Measurements from ENCODE around the gene DAD1.
"Not testable (repeated sequence)": the region's sequence is repeated elsewhere in the genome, so short reads cannot be mapped to it uniquely, and the experiment has no call there.

DAD1 gene

DNA sequence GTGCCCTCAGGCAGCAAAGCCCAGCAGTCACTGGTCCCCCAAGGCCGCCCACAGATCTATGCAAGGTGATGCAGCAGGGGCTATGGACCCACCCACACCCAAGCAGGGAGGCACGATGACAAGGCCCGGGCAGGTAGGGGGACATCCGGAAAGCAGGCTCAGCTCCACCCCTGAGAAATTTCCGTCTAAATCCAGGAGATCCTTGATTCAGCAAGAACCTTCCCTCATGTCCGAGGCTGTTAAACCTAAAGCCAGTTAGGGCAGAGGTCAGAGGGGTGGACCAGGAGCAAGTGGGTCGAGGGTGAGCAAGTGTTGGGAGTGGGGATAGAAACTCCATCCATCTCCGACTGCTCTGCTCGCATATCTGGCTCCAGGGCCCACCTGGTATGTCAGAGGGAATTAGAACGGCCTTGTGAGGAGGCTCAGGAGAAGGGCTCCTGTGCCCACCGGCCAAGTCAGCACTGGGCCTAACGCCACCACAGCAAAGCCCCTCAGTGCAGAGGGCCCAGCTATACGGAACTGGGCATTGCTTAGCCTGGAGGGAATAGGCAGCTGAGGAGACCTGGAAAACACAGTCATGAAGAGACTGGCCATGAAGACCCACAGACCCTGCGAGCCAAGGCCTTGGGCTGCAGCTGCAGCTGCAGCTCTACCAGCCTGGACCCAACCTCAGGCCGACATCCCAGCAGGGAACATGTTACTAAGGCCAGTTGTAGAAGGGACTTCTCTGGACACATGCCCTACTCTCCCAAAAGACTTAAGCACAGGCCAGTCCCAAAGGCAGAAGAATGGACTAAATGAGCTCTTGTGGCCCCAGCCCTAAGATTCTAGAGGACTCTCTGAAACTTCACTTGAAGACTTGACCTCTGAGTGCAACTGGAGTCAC lies 34.3 kb downstream of the DAD1 start:
- DNase-seq (ENCODE audit: low read depth), result no peak
- no peak overlapping the region for H3K4me3 ChIP-seq (ENCODE audit: low read depth, low read length)
- TF ChIP-seq, protein P1, sequence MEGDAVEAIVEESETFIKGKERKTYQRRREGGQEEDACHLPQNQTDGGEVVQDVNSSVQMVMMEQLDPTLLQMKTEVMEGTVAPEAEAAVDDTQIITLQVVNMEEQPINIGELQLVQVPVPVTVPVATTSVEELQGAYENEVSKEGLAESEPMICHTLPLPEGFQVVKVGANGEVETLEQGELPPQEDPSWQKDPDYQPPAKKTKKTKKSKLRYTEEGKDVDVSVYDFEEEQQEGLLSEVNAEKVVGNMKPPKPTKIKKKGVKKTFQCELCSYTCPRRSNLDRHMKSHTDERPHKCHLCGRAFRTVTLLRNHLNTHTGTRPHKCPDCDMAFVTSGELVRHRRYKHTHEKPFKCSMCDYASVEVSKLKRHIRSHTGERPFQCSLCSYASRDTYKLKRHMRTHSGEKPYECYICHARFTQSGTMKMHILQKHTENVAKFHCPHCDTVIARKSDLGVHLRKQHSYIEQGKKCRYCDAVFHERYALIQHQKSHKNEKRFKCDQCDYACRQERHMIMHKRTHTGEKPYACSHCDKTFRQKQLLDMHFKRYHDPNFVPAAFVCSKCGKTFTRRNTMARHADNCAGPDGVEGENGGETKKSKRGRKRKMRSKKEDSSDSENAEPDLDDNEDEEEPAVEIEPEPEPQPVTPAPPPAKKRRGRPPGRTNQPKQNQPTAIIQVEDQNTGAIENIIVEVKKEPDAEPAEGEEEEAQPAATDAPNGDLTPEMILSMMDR (IDR thresholded peaks at IDR 0.05; ENCODE audit: low read depth, low read length, missing control alignments), result no peak

DNA sequence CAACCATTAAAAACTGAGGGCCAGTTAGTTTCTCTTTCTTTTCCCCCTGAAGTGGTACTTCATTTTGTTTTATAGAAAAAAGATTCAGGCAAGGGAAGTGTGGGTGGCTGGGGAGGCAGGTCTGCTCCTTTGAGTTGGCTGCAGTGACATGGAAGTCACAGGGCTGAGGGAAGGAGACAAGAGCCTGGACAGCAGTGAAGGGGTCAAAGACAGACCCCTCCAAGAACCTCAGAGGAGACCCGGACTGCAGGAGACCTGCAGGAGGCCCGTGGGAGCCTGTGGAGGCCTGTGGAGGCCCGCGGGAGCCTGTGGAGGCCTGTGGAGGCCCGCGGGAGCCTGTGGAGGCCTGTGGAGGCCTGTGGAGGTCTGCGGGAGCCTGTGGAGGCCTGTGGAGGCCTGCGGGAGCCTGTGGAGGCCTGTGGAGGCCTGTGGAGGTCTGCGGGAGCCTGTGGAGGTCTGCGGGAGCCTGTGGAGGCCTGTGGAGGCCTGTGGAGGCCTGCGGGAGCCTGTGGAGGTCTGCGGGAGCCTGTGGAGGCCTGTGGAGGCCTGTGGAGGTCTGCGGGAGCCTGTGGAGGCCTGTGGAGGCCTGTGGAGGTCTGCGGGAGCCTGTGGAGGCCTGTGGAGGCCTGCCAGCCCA lies 35.0 kb downstream of the DAD1 start:
- DNase-seq (ENCODE audit: low read depth); H3K4me3 ChIP-seq (ENCODE audit: low read depth, low read length): not testable (repeated sequence)

DNA sequence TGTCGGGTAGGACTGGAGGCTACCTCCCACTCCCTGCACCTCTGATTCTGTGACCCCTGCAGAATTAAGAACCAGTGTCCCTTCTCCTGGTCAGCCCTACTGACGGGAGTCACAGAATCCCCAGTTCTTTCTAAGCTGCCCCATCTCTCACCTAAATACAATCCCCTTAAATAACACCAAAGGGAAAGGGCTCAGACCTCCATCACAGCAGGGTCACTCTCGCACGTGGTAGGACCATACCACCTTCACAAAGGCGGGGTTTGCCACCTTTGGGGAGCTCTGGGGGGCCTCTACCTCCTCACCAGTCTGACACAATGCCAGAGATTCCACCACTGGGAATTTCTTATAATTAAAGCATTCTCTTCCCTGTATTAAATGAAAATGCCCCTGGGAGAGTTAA lies 35.6 kb downstream of the DAD1 start:
- H3K4me3 ChIP-seq (ENCODE audit: low read depth, low read length), result no peak overlapping the region
- TF ChIP-seq, protein P1 (IDR thresholded peaks at IDR 0.05; ENCODE audit: low read depth, low read length, missing control alignments), result no peak
- no peak for DNase-seq (ENCODE audit: low read depth)

DNA sequence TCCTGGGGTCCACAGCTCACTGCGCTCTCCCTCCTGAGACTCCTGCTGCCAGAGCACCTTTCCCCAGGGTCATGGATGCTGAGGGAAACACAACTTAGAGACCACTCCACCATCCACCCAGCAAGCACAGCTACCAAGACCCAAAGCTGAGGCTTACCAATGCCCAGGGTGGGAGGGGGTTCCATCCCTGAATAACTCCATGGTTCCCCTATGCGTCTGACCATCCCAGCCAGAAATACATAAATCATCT lies 36.3 kb downstream of the DAD1 start:
- no peak for DNase-seq (ENCODE audit: low read depth)
- TF ChIP-seq, protein P1 (IDR thresholded peaks at IDR 0.05; ENCODE audit: low read depth, low read length, missing control alignments), result no peak
- no peak overlapping the region for H3K4me3 ChIP-seq (ENCODE audit: low read depth, low read length)

DNA sequence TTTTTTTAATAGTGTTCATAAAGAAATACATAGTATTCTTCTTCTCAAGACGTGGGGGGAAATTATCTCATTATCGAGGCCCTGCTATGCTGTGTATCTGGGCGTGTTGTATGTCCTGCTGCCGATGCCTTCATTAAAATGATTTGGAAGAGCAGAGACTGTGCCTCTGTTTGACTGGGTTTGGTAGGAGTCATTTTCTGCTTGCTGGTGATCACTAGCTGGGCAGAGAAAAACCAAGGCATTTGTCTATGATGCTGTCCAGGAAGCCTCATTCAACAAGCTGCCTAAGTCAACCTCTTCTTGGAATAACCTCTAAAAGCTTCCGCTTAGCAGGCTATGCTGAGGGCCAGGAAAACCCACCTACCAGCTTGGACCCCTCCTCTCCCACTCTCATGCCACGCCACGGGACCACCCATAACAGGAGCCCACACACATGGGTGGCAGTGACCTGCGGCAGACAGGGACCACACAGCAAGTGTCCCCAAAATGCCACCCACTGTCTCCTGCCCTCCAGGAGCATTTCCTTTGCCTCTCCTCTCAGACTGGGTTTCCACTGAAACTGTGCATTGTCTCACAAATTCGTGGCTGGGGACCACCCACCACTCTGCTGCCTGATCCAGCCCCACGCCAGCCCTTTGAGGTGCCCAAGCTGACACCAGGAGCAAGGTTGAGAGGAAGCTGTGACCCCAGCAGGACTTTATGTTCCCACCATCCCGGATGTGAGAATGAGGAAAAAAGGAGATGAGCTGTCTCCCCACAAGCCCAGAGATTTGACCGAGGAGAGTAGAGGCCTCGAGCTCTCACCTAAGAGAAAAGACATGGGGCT lies 36.8 kb downstream of the DAD1 start:
- DNase-seq (ENCODE audit: low read depth), result no peak
- TF ChIP-seq, protein P1 (IDR thresholded peaks at IDR 0.05; ENCODE audit: low read depth, low read length, missing control alignments), result no peak
- H3K4me3 ChIP-seq (ENCODE audit: low read depth, low read length), result no peak overlapping the region

DNA sequence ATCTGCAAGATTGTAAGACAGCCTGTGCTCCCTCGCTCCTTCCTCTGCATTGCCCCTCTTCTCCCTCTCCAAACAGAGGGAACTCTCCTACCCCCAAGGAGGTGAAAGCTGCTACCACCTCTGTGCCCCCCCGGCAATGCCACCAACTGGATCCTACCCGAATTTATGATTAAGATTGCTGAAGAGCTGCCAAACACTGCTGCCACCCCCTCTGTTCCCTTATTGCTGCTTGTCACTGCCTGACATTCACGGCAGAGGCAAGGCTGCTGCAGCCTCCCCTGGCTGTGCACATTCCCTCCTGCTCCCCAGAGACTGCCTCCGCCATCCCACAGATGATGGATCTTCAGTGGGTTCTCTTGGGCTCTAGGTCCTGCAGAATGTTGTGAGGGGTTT lies 37.4 kb downstream of the DAD1 start:
- no peak overlapping the region for H3K4me3 ChIP-seq (ENCODE audit: low read depth, low read length)
- no peak for DNase-seq (ENCODE audit: low read depth)

More for the DNA sequence above, 37.4 kb downstream of the DAD1 start:
- TF ChIP-seq, protein P1 (IDR thresholded peaks at IDR 0.05; ENCODE audit: low read depth, low read length, missing control alignments), result no peak

Data from GM12864 (cell line).